Endothelial cell of umbilical vein (primary cell): Measurements from ENCODE around the gene MUC2. TPM values are rescaled to one million over a fixed set of nuclear protein-coding genes. Genes with fewer than 3 reads are reported as not detected.
"Not testable (repeated sequence)": the region's sequence is repeated elsewhere in the genome, so short reads cannot be mapped to it uniquely, and the experiment has no call there.

Source experiments
- BruUV-seq: library from RNA; stranded (reverse); fragments of 400-500 nt; replicated peaks from 2 replicates; lab custom pipeline; 2021; lab: Mats Ljungman, UMichigan
- CTCF ChIA-PET: fragments of 300-600, 350-600 bp; sonication (Branson Sonifier 250); formaldehyde crosslinking; loops from one replicate; lab custom pipeline; 2021; ENCODE audit warnings: antibody characterized with exemption, inconsistent platforms; lab: Charles Lee
- POLR2A ChIA-PET: fragments of 300-600, 350-600 bp; sonication (Branson Sonifier 250); formaldehyde crosslinking; loops from one replicate; lab custom pipeline; 2021; ENCODE audit warnings: antibody characterized with exemption, inconsistent platforms; lab: Charles Lee
- DNase-seq: peaks from one replicate; pipeline ENCODE4 v3.0.0-alpha.2; 2011; ENCODE audit warnings: low read depth, low spot score
- FAIRE-seq: peaks from 2 replicates; lab custom pipeline; 2011; peaks lifted over from hg19 to GRCh38; lab: Jason Lieb, UNC
- H2AFZ ChIP-seq: 2 replicates; pipeline ENCODE4 v1.6.0; 2012; ENCODE audit warnings: low read depth, low read length, control low read depth, inconsistent platforms
- H3K27ac ChIP-seq: 2 replicates; pipeline ENCODE4 v1.5.1; 2011; ENCODE audit warnings: low read depth, mild to moderate bottlenecking, control low read depth, low read length, moderate library complexity; ENCODE audit not compliant: insufficient read depth
- H3K27me3 ChIP-seq, 2 experiments: 2 replicates each; pipeline versions ENCODE4 v1.6.0 to v1.6.1; 2011; ENCODE audit warnings: low read length in 2 of 2, mixed read lengths in 1 of 2; ENCODE audit not compliant: control insufficient read depth in 2 of 2, insufficient read depth in 2 of 2
- H3K36me3 ChIP-seq, 2 experiments: 2 replicates in 1 of 2; 3 replicates in 1 of 2; pipeline ENCODE4 v1.5.1; 2011; ENCODE audit warnings: low read length in 2 of 2, mild to moderate bottlenecking in 1 of 2, moderate library complexity in 1 of 2; ENCODE audit not compliant: control insufficient read depth in 2 of 2, insufficient read depth in 2 of 2; ENCODE audit errors: extremely low read depth in 1 of 2
- H3K4me1 ChIP-seq: 3 replicates; pipeline ENCODE4 v1.5.1; 2011; ENCODE audit warnings: mild to moderate bottlenecking, low read length; ENCODE audit not compliant: control insufficient read depth, insufficient read depth; ENCODE audit errors: extremely low read depth
- H3K4me2 ChIP-seq: 2 replicates; pipeline ENCODE4 v1.6.1; 2011; ENCODE audit warnings: low read length, control low read depth, mixed read lengths; ENCODE audit not compliant: insufficient read depth
- H3K4me3 ChIP-seq, 3 experiments: fragments of 200-600 bp in 1 of 3; sonication (generic), shearing (Covaris generic) in 1 of 3; replicated peaks in 1 of 3; 2 replicates each; pipeline ENCODE4 v1.5.1; 2011 to 2016; ENCODE audit warnings: control low read depth in 3 of 3, low read length in 3 of 3, mild to moderate bottlenecking in 2 of 3, inconsistent platforms in 1 of 3, low read depth in 1 of 3, moderate library complexity in 1 of 3; ENCODE audit not compliant: insufficient read depth in 1 of 3
- H3K79me2 ChIP-seq: 2 replicates; pipeline ENCODE4 v1.6.0; 2012; ENCODE audit warnings: low read length, inconsistent platforms; ENCODE audit not compliant: control insufficient read depth, insufficient read depth
- H3K9ac ChIP-seq: replicated peaks from 2 replicates; pipeline ENCODE3; 2011; ENCODE audit warnings: low read length, control low read depth; ENCODE audit not compliant: insufficient read depth; ENCODE audit errors: extremely low read depth
- H3K9me1 ChIP-seq: replicated peaks from 3 replicates; pipeline ENCODE4 v1.6.0; 2011; ENCODE audit warnings: mild to moderate bottlenecking, low read length; ENCODE audit not compliant: control insufficient read depth, insufficient read depth; ENCODE audit errors: extremely low read depth
- H3K9me3 ChIP-seq: replicated peaks from 2 replicates; pipeline ENCODE4 v1.5.1; 2012; ENCODE audit warnings: low read length, inconsistent platforms; ENCODE audit not compliant: control insufficient read depth, insufficient read depth
- H4K20me1 ChIP-seq: replicated peaks from 2 replicates; pipeline ENCODE3; 2011; ENCODE audit warnings: mild to moderate bottlenecking, low read length; ENCODE audit not compliant: control insufficient read depth, insufficient read depth; ENCODE audit errors: extremely low read depth
- CTCF ChIP-seq, 2 donors: IDR thresholded peaks; 1 replicate in 1 of 2; 2 replicates in 1 of 2; pipeline ENCODE4 v1.5.1; 2011; ENCODE audit warnings: low read length in 2 of 2, mild to moderate bottlenecking in 2 of 2, moderate library complexity in 2 of 2, control low read depth in 1 of 2, inconsistent platforms in 1 of 2, low read depth in 1 of 2; ENCODE audit not compliant: insufficient read depth in 1 of 2; ENCODE audit errors: extremely low read depth in 1 of 2
- EZH2 ChIP-seq: IDR thresholded peaks from 2 replicates; pipeline ENCODE4 v1.6.1; 2012; ENCODE audit warnings: borderline replicate concordance, low read depth, mild to moderate bottlenecking, moderate library complexity, low read length, inconsistent platforms; ENCODE audit not compliant: severe bottlenecking
- GATA2 ChIP-seq: IDR thresholded peaks from 2 replicates; pipeline ENCODE4 v1.7.0; 2011; ENCODE audit warnings: low read depth, mild to moderate bottlenecking, moderate library complexity, mixed read lengths, low read length; ENCODE audit not compliant: insufficient read length, insufficient read depth
- JUN ChIP-seq: IDR thresholded peaks from 2 replicates; pipeline ENCODE4 v1.6.1; 2011; ENCODE audit warnings: borderline replicate concordance, low read depth; ENCODE audit not compliant: insufficient read length, insufficient read depth
- MYC ChIP-seq: IDR thresholded peaks from one replicate; pipeline ENCODE4 v1.6.1; 2011; ENCODE audit warnings: mild to moderate bottlenecking, low read depth, low read length
- POLR2A ChIP-seq: IDR thresholded peaks from 2 replicates; pipeline ENCODE4 v1.6.1; 2012; ENCODE audit warnings: low read depth, mild to moderate bottlenecking, control low read depth, low read length
- POLR2AphosphoS5 ChIP-seq: IDR thresholded peaks from 2 replicates; pipeline ENCODE4 v1.6.1; 2012; ENCODE audit warnings: low read depth, mild to moderate bottlenecking, control low read depth, low read length, moderate library complexity; ENCODE audit not compliant: insufficient read depth
- dilution Hi-C: fragments of 300-500 bp; cut with MboI; formaldehyde crosslinking; loops from one replicate; pipeline ENCODE4 v1.15.0; 2019; ENCODE audit warnings: low sequenced_read_pairs; ENCODE audit not compliant: extremely low pct_ligation_motif_present
- intact Hi-C: fragments of 100-400 bp; cut with micrococcal nuclease; formaldehyde crosslinking; loops from one replicate; pipeline ENCODE4 v1.10.0; 2022
- polyA plus RNA-seq, 4 experiments: library from polyadenylated mRNA; depleted of rRNA in 3 of 4; stranded (reverse) in 3 of 4; unstranded in 1 of 4; fragments of >200 nt; gene quantifications; 2 replicates each; pipeline versions ENCODE4 v1.2.1 to v1.2.3, GENCODE V29; 2011 to 2012; ENCODE audit warnings: missing spikeins in 1 of 4
- total RNA-seq: library from RNA; stranded (reverse); gene quantifications from 2 replicates; pipeline ENCODE4 v1.2.3, GENCODE V29; 2021

Gene MUC2
- total and polyA plus RNA-seq, 2 donors (not counting 3 experiments of a cell fraction or from before 2014, with no cell fraction given) = not detected

GRCh38 chr11:1113405-1114201 lies 38.9 kb downstream of the MUC2 start:
- no peaks in the 10 kb centered on the region for H3K4me1 ChIP-seq
- FAIRE-seq (no peak), DNase-seq (no peak)
- no peak overlapping the region for H3K4me2 ChIP-seq
- ChIA-PET CTCF (interaction anchor here (0.7 to 1.8 kb wide), 2 partner anchors 149 to 461 kb away, joined by 3 to 8 read pairs; no protein-coding TSS in a partner anchor), POLR2A (no interaction called here)
- no peaks in the 10 kb centered on the region for H3K27me3 ChIP-seq
- no peaks in the 10 kb centered on the region for H3K79me2 ChIP-seq
- no peak overlapping the region for H3K9ac ChIP-seq
- dilution Hi-C loops (no loop called here), intact Hi-C loops (loop anchor here (1.0 kb wide), 1 partner anchor 402 kb away; no protein-coding TSS in a partner anchor)
- no peaks in the 10 kb centered on the region for H3K36me3 ChIP-seq
- BruUV-seq = no TSS peak
- no peak overlapping the region for H2AFZ ChIP-seq
- TF ChIP-seq EZH2 = no peak
- TF ChIP-seq POLR2A = no peak
- TF ChIP-seq CTCF (IDR thresholded peaks at IDR 0.05; ENCODE audit: extremely low read depth in 1 of 2, insufficient read depth in 1 of 2, low read depth in 1 of 2, low read length in 2 of 2) = no peak
- no peak for TF ChIP-seq JUN
- TF ChIP-seq GATA2 = no peak
- TF ChIP-seq MYC = no peak
- TF ChIP-seq POLR2AphosphoS5 = no peak
- H3K9me1 ChIP-seq = no peaks in the 10 kb centered on the region
- H3K9me3 ChIP-seq = no peaks in the 10 kb centered on the region
- no peak overlapping the region for H3K27ac ChIP-seq
- H4K20me1 ChIP-seq = no peaks in the 10 kb centered on the region
- H3K4me3 ChIP-seq = no peak overlapping the region

DNA sequence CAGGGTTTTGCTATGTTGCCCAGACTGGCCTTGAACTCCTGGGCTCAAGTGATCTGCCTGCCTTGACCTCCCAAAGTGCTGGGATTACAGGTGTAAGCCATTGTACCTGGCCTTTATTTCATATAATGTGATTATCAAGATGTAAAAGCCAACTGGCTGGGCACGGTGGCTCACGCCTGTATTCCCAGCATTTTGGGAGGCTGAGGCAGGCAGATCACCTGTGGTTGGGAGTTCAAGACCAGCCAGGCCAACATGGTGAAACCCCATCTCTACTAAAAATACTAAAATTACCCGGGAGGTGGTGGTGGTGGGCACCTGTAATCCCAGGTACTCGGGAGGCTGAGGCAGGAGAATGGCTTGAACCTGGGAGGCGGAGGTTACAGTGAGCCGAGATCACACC lies 40.6 kb downstream of the MUC2 start:
- H3K9me3 ChIP-seq, dilution Hi-C loops, CTCF ChIA-PET, H3K79me2 ChIP-seq, H3K27ac ChIP-seq, H3K36me3 ChIP-seq, DNase-seq, H3K9me1 ChIP-seq, intact Hi-C loops, H2AFZ ChIP-seq, BruUV-seq, H3K27me3 ChIP-seq, H3K9ac ChIP-seq, POLR2A ChIA-PET, H4K20me1 ChIP-seq, H3K4me1 ChIP-seq, H3K4me2 ChIP-seq, FAIRE-seq, H3K4me3 ChIP-seq: not testable (repeated sequence)
